SK-N-MC (cell line): ENCODE measurements around the gene LAMB3.

Source experiments
- EZH2 ChIP-seq: fragments of 200-600 bp; sonication (generic); IDR thresholded peaks from one replicate; pipeline ENCODE4 v1.6.1; 2017; ENCODE audit warnings: antibody characterized with exemption
- POLR2AphosphoS5 ChIP-seq: IDR thresholded peaks from 2 replicates; pipeline ENCODE4 v1.6.1; 2012; ENCODE audit warnings: mild to moderate bottlenecking, low read depth, low read length, borderline replicate concordance

DNA sequence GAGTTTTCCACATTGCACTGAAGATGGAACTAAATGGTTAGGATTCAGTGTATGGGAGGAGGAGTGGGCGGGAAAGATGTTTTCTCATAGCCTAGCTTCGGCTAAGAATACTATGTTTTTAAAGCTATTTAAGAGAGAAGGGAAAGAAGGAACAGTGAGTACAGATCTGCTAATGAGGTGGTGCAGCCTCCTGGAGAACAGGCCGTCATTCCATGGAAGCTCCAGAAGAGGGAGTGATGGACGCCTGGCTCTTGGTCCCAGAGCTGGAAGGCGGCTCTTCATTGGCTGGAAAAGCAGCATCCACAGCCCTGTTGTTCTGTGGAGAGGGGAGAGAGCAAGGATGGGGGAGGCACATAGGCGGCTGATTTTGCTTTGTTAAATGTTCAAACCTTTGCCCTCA, 61.8 kb downstream of the LAMB3 start:
- TF ChIP-seq POLR2AphosphoS5 (no peak), EZH2 (no peak)
